Measurements from ENCODE around the gene ARCN1.
A peak's percentile ranks its signal among the peaks of the same experiment; 100 is the strongest.

The ARCN1 gene

GRCh38 chr11:118572061-118572980 is at the start of gene ARCN1:
ARCN1 (plus strand) TSS chr11:118572409; CDS start chr11:118572548, 139 bp downstream.
- peak; percentile 53 to 62 for DNase-seq (ENCODE audit: low read depth in 2 of 2)

DNA sequence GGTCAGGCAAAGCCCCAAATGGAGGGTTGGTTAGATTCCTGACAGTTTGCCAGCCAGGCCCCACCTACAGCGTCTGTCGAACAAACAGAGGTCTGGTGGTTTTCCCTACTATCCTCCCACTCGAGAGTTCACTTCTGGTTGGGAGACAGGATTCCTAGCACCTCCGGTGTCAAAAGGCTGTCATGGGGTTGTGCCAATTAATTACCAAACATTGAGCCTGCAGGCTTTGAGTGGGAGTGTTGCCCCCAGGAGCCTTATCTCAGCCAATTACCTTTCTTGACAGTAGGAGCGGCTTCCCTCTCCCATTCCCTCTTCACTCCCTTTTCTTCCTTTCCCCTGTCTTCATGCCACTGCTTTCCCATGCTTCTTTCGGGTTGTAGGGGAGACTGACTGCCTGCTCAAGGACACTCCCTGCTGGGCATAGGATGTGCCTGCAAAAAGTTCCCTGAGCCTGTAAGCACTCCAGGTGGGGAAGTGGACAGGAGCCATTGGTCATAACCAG is 49.6 kb upstream of the ARCN1 start:
- no peak for DNase-seq (ENCODE audit: low read depth in 2 of 2)

DNA sequence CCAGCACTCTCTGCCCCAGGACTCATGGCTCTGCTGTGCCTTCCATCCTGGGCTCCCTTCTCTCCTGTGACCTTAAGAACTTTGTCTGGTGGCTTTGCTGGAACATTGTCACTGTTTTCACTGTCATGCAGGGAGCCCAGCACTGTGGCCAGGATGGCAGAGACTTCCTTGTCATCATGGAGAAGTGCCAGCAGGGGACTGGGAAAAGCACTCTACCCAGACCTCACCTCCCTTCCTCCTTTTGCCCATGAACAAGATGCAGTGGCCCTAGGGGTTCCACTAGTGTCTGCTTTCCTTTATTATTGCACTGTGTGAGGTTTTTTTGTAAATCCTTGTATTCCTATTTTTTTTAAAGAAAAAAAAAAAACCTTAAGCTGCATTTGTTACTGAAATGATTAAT is 47.9 kb upstream of the ARCN1 start:
- DNase-seq (ENCODE audit: low read depth in 2 of 2): no peak

- DNase-seq (ENCODE audit: low read depth in 2 of 2): no peak
These were observed 47.3 kb upstream of the ARCN1 start for GRCh38 chr11:118524757-118525470.

DNA sequence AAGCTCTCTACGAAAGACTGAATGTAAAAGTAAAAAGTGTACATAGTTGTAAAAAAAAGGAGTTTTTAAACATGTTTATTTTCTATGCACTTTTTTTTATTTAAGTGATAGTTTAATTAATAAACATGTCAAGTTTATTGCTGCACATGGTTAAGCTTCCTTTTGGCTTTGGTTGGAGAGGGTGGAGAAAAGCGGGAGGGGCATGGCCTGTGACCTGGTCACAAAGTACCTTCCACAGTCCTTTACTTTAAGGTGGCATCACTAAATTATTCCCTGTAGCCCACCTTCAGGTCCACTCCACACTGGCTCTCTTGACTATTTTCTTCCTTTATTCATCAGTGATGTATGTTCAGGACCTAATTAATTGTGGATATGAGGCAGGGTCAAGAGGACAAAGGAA is 45.5 kb upstream of the ARCN1 start:
- DNase-seq (ENCODE audit: low read depth in 2 of 2): no peak

DNA sequence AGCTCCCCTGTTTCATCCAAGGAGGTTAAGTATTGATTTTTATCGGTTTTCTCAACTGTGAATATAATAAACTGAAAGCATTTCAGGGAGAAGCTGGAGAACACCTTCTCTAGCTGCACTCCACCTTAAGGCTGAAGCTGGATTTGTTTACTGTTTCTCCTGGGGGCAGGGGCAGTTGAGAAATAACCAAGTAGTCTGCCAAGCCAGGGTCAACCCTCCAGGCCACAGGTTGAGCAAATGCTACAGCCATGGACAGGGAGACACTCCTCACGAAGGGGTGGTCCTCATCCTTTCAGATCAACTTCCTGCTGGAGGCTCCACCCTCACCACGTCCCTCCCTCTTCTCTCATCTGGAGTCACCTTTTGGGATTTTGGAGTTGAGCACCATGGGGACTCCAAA is 45.1 kb upstream of the ARCN1 start, which contains the start of gene TTC36:
Gene TTC36 (plus strand): TSS at position 366 of the 400 bp plus-strand sequence. CDS start 21 bp downstream, at position 387.
- DNase-seq (ENCODE audit: low read depth in 2 of 2): no peak

- no peak for DNase-seq (ENCODE audit: low read depth in 2 of 2)
These were observed 43.7 kb upstream of the ARCN1 start for GRCh38 chr11:118528511-118528910.

- DNase-seq (ENCODE audit: low read depth in 2 of 2): no peak
These were observed 42.5 kb upstream of the ARCN1 start for GRCh38 chr11:118529584-118530175.

GRCh38 chr11:118530180-118530682 is 42.0 kb upstream of the ARCN1 start:
- no peak for DNase-seq (ENCODE audit: low read depth in 2 of 2)

DNA sequence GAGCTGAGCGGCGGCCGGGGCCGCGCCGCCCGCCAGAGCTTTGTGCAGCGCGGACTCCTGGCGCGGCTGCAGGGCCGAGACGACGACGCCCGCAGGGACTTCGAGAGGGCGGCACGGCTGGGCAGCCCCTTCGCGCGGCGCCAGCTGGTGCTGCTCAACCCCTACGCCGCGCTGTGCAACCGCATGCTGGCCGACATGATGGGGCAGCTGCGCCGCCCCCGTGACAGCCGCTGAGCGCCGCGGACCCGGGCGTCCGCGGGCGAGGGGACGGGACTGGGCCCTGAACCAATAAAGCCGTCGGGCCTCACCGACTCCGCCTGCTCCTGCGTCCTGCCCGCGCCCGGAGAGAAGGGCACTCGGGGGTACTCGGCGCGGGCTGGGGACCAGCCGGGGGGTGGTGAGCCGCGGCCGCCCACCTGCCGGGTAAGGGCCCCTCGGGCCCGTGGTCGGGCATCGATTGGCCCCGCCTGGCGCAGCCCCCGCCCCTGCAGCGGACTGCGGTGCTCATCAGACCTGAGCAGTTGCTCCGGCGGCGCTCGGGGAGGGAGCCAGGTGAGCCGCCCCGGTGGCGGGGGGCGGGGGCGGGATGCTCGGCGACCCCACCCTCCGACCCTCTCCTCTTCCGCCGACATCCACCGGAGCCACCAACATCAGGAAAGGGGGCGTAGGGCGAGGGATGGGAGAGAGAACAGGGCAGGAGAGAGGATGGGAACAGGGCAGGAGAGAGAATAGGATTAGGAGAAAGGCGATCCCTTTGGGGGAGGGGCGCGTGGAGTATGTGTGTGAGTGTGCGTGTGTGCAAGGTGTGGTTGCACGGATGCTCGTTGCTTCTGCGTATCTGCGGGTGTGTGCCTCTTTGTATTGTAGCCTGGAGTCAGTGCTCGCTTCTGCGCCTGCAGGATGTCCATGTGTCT is 41.3 kb upstream of the ARCN1 start, which contains the start of gene TMEM25:
Gene TMEM25 (plus strand): TSS at position 510 of the 914 bp plus-strand sequence. CDS start 610 bp downstream, outside the sequence.
- peak; percentile 63 to 70 for DNase-seq (ENCODE audit: low read depth in 2 of 2)

DNA sequence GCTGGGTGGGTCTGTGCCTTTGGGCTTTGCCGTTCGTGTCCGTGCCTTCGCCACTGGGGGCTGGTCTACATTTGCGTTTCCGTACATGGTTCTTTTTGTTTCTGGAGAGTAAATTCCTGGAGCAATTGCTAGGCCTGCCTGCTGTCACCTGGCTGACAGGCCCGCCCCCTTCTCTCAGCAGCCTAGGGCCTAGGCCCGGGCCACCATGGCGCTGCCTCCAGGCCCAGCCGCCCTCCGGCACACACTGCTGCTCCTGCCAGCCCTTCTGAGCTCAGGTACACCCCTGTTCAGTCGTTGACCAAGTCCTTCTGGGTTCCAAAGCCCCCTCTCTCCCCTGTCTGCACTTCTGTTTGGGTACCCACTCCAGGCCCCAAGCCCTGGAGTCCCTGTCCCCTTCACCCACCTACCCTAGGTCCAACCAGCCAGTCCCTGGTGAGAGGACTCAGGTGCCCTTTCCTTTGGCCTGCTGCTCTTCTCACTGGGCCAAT is 40.6 kb upstream of the ARCN1 start:
- DNase-seq (ENCODE audit: low read depth in 2 of 2): no peak

GRCh38 chr11:118532091-118532490 is 40.1 kb upstream of the ARCN1 start:
- no peak for DNase-seq (ENCODE audit: low read depth in 2 of 2)

GRCh38 chr11:118532852-118533768 is 39.1 kb upstream of the ARCN1 start:
- no peak for DNase-seq (ENCODE audit: low read depth in 2 of 2)

- DNase-seq (ENCODE audit: low read depth in 2 of 2): no peak
These were observed 38.2 kb upstream of the ARCN1 start for GRCh38 chr11:118533769-118534729.

GRCh38 chr11:118535261-118535660 is 36.9 kb upstream of the ARCN1 start:
- no peak for DNase-seq (ENCODE audit: low read depth in 2 of 2)

- DNase-seq (ENCODE audit: low read depth in 2 of 2): no peak
These were observed 35.5 kb upstream of the ARCN1 start for GRCh38 chr11:118536726-118537125.

DNA sequence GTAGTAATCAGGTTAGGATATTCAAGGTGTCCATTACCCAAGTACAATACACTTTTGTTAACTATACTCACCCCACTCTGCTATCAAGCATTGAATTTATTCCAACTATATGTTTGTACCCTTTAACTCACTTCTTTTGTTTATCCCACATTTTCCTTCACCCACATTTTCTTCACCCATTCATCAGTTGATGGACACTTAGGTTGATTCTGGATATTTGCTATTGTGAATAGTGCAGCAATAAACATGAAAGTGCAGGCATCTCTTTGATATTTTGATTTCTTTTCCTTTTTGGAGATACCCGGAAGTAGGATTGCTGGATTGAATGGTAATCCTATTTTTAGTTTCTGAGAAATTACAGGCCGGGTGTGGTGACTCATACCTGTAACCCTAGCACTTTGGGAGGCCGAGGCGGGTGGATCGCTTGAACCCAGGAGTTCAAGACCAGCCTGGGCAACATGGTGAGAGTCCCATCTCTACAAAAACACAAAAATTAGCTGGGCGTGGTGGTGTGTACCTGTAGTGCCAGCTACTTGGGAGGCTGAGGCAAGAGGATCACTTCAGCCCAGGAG is 34.7 kb upstream of the ARCN1 start:
- no peak for DNase-seq (ENCODE audit: low read depth in 2 of 2)

Measured in activated CD4-positive, alpha-beta T cell treated with anti-CD3 and anti-CD28 coated beads for 24 hours (primary cell).